GM19099 (cell line): ENCODE results near the gene SDK2.

Source experiments
- POLR2A ChIP-seq: IDR thresholded peaks from 3 replicates; pipeline ENCODE4 v1.6.1; 2011; ENCODE audit warnings: low read depth; ENCODE audit not compliant: insufficient read length; ENCODE audit errors: extremely low read depth

Gene SDK2

GRCh38 chr17:73320601-73321264 lies 323.5 kb downstream of the SDK2 start:
- TF ChIP-seq POLR2A: no peak

- no peak for TF ChIP-seq POLR2A
Measured at GRCh38 chr17:73319766-73320165, 324.5 kb downstream of the SDK2 start.

GRCh38 chr17:73318836-73319235 lies 325.4 kb downstream of the SDK2 start:
- no peak for TF ChIP-seq POLR2A

GRCh38 chr17:73318427-73318813 lies 325.8 kb downstream of the SDK2 start:
- TF ChIP-seq POLR2A: no peak

- no peak for TF ChIP-seq POLR2A
Measured at GRCh38 chr17:73317513-73318426, 326.5 kb downstream of the SDK2 start.

- no peak for TF ChIP-seq POLR2A
Measured at GRCh38 chr17:73316919-73317505, 327.2 kb downstream of the SDK2 start.

GRCh38 chr17:73315471-73315870 lies 328.8 kb downstream of the SDK2 start:
- no peak for TF ChIP-seq POLR2A

GRCh38 chr17:73313526-73314127 lies 330.6 kb downstream of the SDK2 start:
- TF ChIP-seq POLR2A: no peak

GRCh38 chr17:73311781-73312641 lies 332.2 kb downstream of the SDK2 start, which contains the start of gene CDC42EP4:
Gene CDC42EP4 (minus strand): TSS chr17:73312001. CDS start chr17:73286500, 25,501 bp downstream.
- peak; percentile 56 for TF ChIP-seq POLR2A

- TF ChIP-seq POLR2A: no peak
Measured at GRCh38 chr17:73311428-73311780, 332.8 kb downstream of the SDK2 start.

GRCh38 chr17:73309727-73310596 lies 334.3 kb downstream of the SDK2 start:
- no peak for TF ChIP-seq POLR2A

- TF ChIP-seq POLR2A: no peak
Measured at GRCh38 chr17:73308017-73308823, 336.0 kb downstream of the SDK2 start.

- no peak for TF ChIP-seq POLR2A
Measured at GRCh38 chr17:73307130-73307529, 337.1 kb downstream of the SDK2 start.
